Measurements from ENCODE around the gene GINS3.

Gene GINS3

GRCh38 chr16:58360041-58360634 lies 32.1 kb upstream of the GINS3 start (continued):
- TF ChIP-seq INSM2 (tag by site-specific recombination; IDR thresholded peaks at IDR 0.05) (peak; percentile 62; the same call in 1 of the 2 replicates), HIC1 (tag by site-specific recombination; IDR thresholded peaks at IDR 0.05) (no peak), ZNF747 (tag by site-specific recombination; IDR thresholded peaks at IDR 0.05) (no peak), REPIN1 (tag by site-specific recombination; IDR thresholded peaks at IDR 0.05; ENCODE audit: low read depth) (no peak)

GRCh38 chr16:58361726-58362125 lies 30.5 kb upstream of the GINS3 start:
- no peaks in the 10 kb centered on the region for H3K4me1 ChIP-seq (ENCODE audit: control insufficient read depth, insufficient read depth, low read length)
- H3K9me3 ChIP-seq (ENCODE audit: control insufficient read depth, insufficient read depth, low read depth, low read length): no peaks in the 10 kb centered on the region
- no peak overlapping the region for H3K4me3 ChIP-seq (ENCODE audit: low read depth, low read length)
- H3K27ac ChIP-seq (ENCODE audit: extremely low read depth, low read depth, low read length): no peak overlapping the region
- TF ChIP-seq ZNF426 (tag by site-specific recombination; IDR thresholded peaks at IDR 0.05): no peak
- no peaks in the 10 kb centered on the region for H3K36me3 ChIP-seq (ENCODE audit: control insufficient read depth in 2 of 2, insufficient read depth in 1 of 2, low read length in 2 of 2)
- POLR2A ChIA-PET: no interaction called here
- CTCF ChIA-PET: no interaction called here

- CTCF ChIA-PET: no interaction called here
- no peaks in the 10 kb centered on the region for H3K36me3 ChIP-seq (ENCODE audit: control insufficient read depth in 2 of 2, insufficient read depth in 1 of 2, low read length in 2 of 2)
- no peaks in the 10 kb centered on the region for H3K4me1 ChIP-seq (ENCODE audit: control insufficient read depth, insufficient read depth, low read length)
- no peak overlapping the region for H3K4me3 ChIP-seq (ENCODE audit: low read depth, low read length)
- POLR2A ChIA-PET: no interaction called here
- H3K9me3 ChIP-seq (ENCODE audit: control insufficient read depth, insufficient read depth, low read depth, low read length): no peaks in the 10 kb centered on the region
- no peak overlapping the region for H3K27ac ChIP-seq (ENCODE audit: extremely low read depth, low read depth, low read length)
- TF ChIP-seq ZNF324 (tag by site-specific recombination; IDR thresholded peaks at IDR 0.05): no peak
- peak; percentile 91 for TF ChIP-seq SCRT2 (tag by site-specific recombination; IDR thresholded peaks at IDR 0.05)
- peak; percentile 73 for TF ChIP-seq SCRT1 (tag by site-specific recombination; IDR thresholded peaks at IDR 0.05; ENCODE audit: borderline replicate concordance)
These were observed 28.4 kb upstream of the GINS3 start for GRCh38 chr16:58363746-58364393.

GRCh38 chr16:58365623-58366022 lies 26.6 kb upstream of the GINS3 start:
- Histone ChIP-seq H3K4me1 (ENCODE audit: control insufficient read depth, insufficient read depth, low read length) (no peaks in the 10 kb centered on the region), H3K36me3 (ENCODE audit: control insufficient read depth in 2 of 2, insufficient read depth in 1 of 2, low read length in 2 of 2) (no peaks in the 10 kb centered on the region), H3K4me3 (ENCODE audit: low read depth, low read length) (no peak overlapping the region), H3K9me3 (ENCODE audit: control insufficient read depth, insufficient read depth, low read depth, low read length) (no peaks in the 10 kb centered on the region), H3K27ac (ENCODE audit: extremely low read depth, low read depth, low read length) (no peak overlapping the region)
- ChIA-PET CTCF (interaction anchor here (0.6 to 1.4 kb wide), 4 partner anchors 24 to 29 kb away, joined by 3 to 5 read pairs (median 3); no protein-coding TSS in a partner anchor), POLR2A (no interaction called here)
- no peak for TF ChIP-seq ZBTB49 (tag by site-specific recombination; IDR thresholded peaks at IDR 0.05; ENCODE audit: low read depth)
- TF ChIP-seq ZXDB (tag by site-specific recombination; IDR thresholded peaks at IDR 0.05): no peak
- no peak for TF ChIP-seq SETDB1 (IDR thresholded peaks at IDR 0.05; ENCODE audit: insufficient read length, low read length)
- no peak for TF ChIP-seq MEIS1 (CRISPR knock-in tag; IDR thresholded peaks at IDR 0.05; ENCODE audit: borderline replicate concordance)
- TF ChIP-seq ZNF677 (tag by site-specific recombination; IDR thresholded peaks at IDR 0.05): no peak
- TF ChIP-seq ZNF394 (tag by site-specific recombination; IDR thresholded peaks at IDR 0.05; ENCODE audit: borderline replicate concordance): no peak
- TF ChIP-seq REST (tag by site-specific recombination; IDR thresholded peaks at IDR 0.05): no peak
- TF ChIP-seq ZNF211 (tag by site-specific recombination; IDR thresholded peaks at IDR 0.05; ENCODE audit: low read depth): no peak
- no peak for TF ChIP-seq ZNF112 (tag by site-specific recombination; IDR thresholded peaks at IDR 0.05)
- TF ChIP-seq ZIC2 (tag by site-specific recombination; IDR thresholded peaks at IDR 0.05): no peak
- no peak for TF ChIP-seq ZNF114 (tag by site-specific recombination; IDR thresholded peaks at IDR 0.05)
- TF ChIP-seq YY1 (tag by site-specific recombination; IDR thresholded peaks at IDR 0.05): no peak

Measured in HEK293 (cell line).